Endothelial cell (in vitro differentiated cells): ENCODE data around the gene ST3GAL2. TPM values are rescaled to one million over a fixed set of nuclear protein-coding genes. Genes with fewer than 3 reads are reported as not detected.

Source experiments
- DNase-seq: peaks from one replicate; pipeline ENCODE4 v3.0.0; 2021; ENCODE audit warnings: low spot score
- H3K27ac Mint-ChIP-seq: one replicate; pipeline ENCODE4 v1.8.0; 2021; ENCODE audit warnings: mixed read lengths, inconsistent platforms; ENCODE audit not compliant: unreplicated experiment
- H3K27me3 Mint-ChIP-seq: one replicate; pipeline ENCODE4 v1.8.0; 2021; ENCODE audit warnings: mild to moderate bottlenecking, moderate library complexity, mixed read lengths, inconsistent platforms; ENCODE audit not compliant: unreplicated experiment
- H3K36me3 Mint-ChIP-seq: one replicate; pipeline ENCODE4 v1.8.0; 2021; ENCODE audit warnings: mild to moderate bottlenecking, low read depth, mixed read lengths, inconsistent platforms; ENCODE audit not compliant: unreplicated experiment
- H3K4me1 Mint-ChIP-seq: one replicate; pipeline ENCODE4 v1.8.0; 2021; ENCODE audit warnings: mild to moderate bottlenecking, mixed read lengths, inconsistent platforms; ENCODE audit not compliant: unreplicated experiment
- H3K4me3 Mint-ChIP-seq: one replicate; pipeline ENCODE4 v1.8.0; 2021; ENCODE audit warnings: mild to moderate bottlenecking, mixed read lengths, inconsistent platforms; ENCODE audit not compliant: unreplicated experiment
- H3K9me3 Mint-ChIP-seq: one replicate; pipeline ENCODE4 v1.8.0; 2021; ENCODE audit warnings: mixed read lengths, inconsistent platforms; ENCODE audit not compliant: unreplicated experiment
- CTCF ChIP-seq: fragments of 200-600 bp; sonication (generic); IDR thresholded peaks from one replicate; pipeline ENCODE4 v1.5.0; 2021; ENCODE audit warnings: antibody characterized with exemption; ENCODE audit not compliant: unreplicated experiment
- total RNA-seq: library from RNA; stranded (reverse); fragmentation: NEBNext Ultra II Directional; extraction: Animal tissue kit (Norgen Biotek cat#: 25700); gene quantifications from one replicate; pipeline ENCODE4 v1.2.1, GENCODE V29; 2021; ENCODE audit not compliant: unreplicated experiment

ST3GAL2 gene
- total RNA-seq, 1 donor from 2014 or later, result 87.0 TPM

GRCh38 chr16:70481929-70482536 is 43.1 kb upstream of the ST3GAL2 start:
- Mint-ChIP-seq H3K36me3 (peaks cover 19% of the 10 kb centered on the region), H3K9me3 (no peaks in the 10 kb centered on the region), H3K27ac (no peak overlapping the region), H3K4me1 (no peaks in the 10 kb centered on the region), H3K4me3 (peak overlapping the region; percentile 44), H3K27me3 (peaks cover 11% of the 10 kb centered on the region)
- TF ChIP-seq CTCF, result no peak
- no peak for DNase-seq

GRCh38 chr16:70480127-70481105 is 41.5 kb upstream of the ST3GAL2 start:
- Mint-ChIP-seq H3K4me1 (no peaks in the 10 kb centered on the region), H3K27me3 (peaks cover 10% of the 10 kb centered on the region), H3K9me3 (no peaks in the 10 kb centered on the region), H3K36me3 (peaks cover 20% of the 10 kb centered on the region), H3K27ac (no peak overlapping the region), H3K4me3 (no peak overlapping the region)
- no peak for TF ChIP-seq CTCF
- no peak for DNase-seq

GRCh38 chr16:70478912-70479341 is 40.0 kb upstream of the ST3GAL2 start:
- H3K9me3 Mint-ChIP-seq, result no peaks in the 10 kb centered on the region
- no peak overlapping the region for H3K4me3 Mint-ChIP-seq
- H3K4me1 Mint-ChIP-seq, result no peaks in the 10 kb centered on the region
- H3K36me3 Mint-ChIP-seq, result peaks cover 20% of the 10 kb centered on the region
- H3K27me3 Mint-ChIP-seq, result peaks cover 7% of the 10 kb centered on the region
- no peak overlapping the region for H3K27ac Mint-ChIP-seq
- no peak for DNase-seq
- no peak for TF ChIP-seq CTCF

- H3K4me1 Mint-ChIP-seq, result no peaks in the 10 kb centered on the region
- no peak overlapping the region for H3K4me3 Mint-ChIP-seq
- no peaks in the 10 kb centered on the region for H3K9me3 Mint-ChIP-seq
- H3K27ac Mint-ChIP-seq, result no peak overlapping the region
- no peak for DNase-seq
- no peak for TF ChIP-seq CTCF
- peaks cover 9% of the 10 kb centered on the region for H3K27me3 Mint-ChIP-seq
- H3K36me3 Mint-ChIP-seq, result peaks cover 16% of the 10 kb centered on the region
These were observed 39.3 kb upstream of the ST3GAL2 start for GRCh38 chr16:70478169-70478568.
